Fibroblast of lung (primary cell): Measurements from ENCODE around the gene ZNF653. TPM values are rescaled to one million over a fixed set of nuclear protein-coding genes. Genes with fewer than 3 reads are reported as not detected.
A peak's percentile ranks its signal among the peaks of the same experiment; 100 is the strongest.

Experiments
- DNase-seq, 2 donors: peaks; one replicate each; pipeline versions ENCODE4 v3.0.0 to v3.0.0-alpha.2; 2010; ENCODE audit warnings: low read depth in 2 of 2
- H2AFZ ChIP-seq: 2 replicates; pipeline ENCODE4 v1.5.1; 2012; ENCODE audit warnings: low read length, control low read depth, inconsistent platforms
- H3K27ac ChIP-seq: 2 replicates; pipeline ENCODE4 v1.5.1; 2011; ENCODE audit warnings: low read length, control low read depth; ENCODE audit not compliant: insufficient read depth
- H3K27me3 ChIP-seq: 2 replicates; pipeline ENCODE4 v1.5.1; 2011; ENCODE audit warnings: mild to moderate bottlenecking, low read length; ENCODE audit not compliant: control insufficient read depth, insufficient read depth
- H3K36me3 ChIP-seq: 2 replicates; pipeline ENCODE4 v1.5.1; 2011; ENCODE audit warnings: low read length; ENCODE audit not compliant: control insufficient read depth, insufficient read depth
- H3K4me1 ChIP-seq: 2 replicates; pipeline ENCODE4 v1.5.1; 2011; ENCODE audit warnings: low read length; ENCODE audit not compliant: control insufficient read depth, insufficient read depth; ENCODE audit errors: extremely low read depth
- H3K4me2 ChIP-seq: 2 replicates; pipeline ENCODE4 v1.5.1; 2011; ENCODE audit warnings: low read length, control low read depth; ENCODE audit not compliant: insufficient read depth; ENCODE audit errors: extremely low read depth
- H3K4me3 ChIP-seq, 4 experiments: fragments of 200-600 bp in 1 of 4; sonication (generic) in 1 of 4; replicated peaks in 1 of 4; 2 replicates each; pipeline ENCODE4 v1.5.1; 2011 to 2016; ENCODE audit warnings: low read length in 4 of 4, low read depth in 3 of 4, mild to moderate bottlenecking in 3 of 4, control low read depth in 2 of 4, inconsistent platforms in 1 of 4, mixed read lengths in 1 of 4; ENCODE audit not compliant: insufficient read depth in 1 of 4; ENCODE audit errors: control extremely low read depth in 1 of 4
- H3K79me2 ChIP-seq: 2 replicates; pipeline ENCODE4 v1.5.1; 2012; ENCODE audit warnings: mild to moderate bottlenecking, low read length, inconsistent platforms; ENCODE audit not compliant: control insufficient read depth, insufficient read depth
- H3K9ac ChIP-seq: 2 replicates; pipeline ENCODE4 v1.5.1; 2011; ENCODE audit warnings: mild to moderate bottlenecking, low read length, control low read depth; ENCODE audit not compliant: insufficient read depth
- H3K9me3 ChIP-seq: 2 replicates; pipeline ENCODE4 v1.5.1; 2012; ENCODE audit warnings: low read depth, low read length; ENCODE audit not compliant: control insufficient read depth, insufficient read depth
- H4K20me1 ChIP-seq: 2 replicates; pipeline ENCODE4 v1.5.1; 2011; ENCODE audit warnings: low read length; ENCODE audit not compliant: control insufficient read depth, insufficient read depth; ENCODE audit errors: extremely low read depth
- EZH2 ChIP-seq: IDR thresholded peaks from 2 replicates; pipeline ENCODE4 v1.5.1; 2012; ENCODE audit warnings: low read length, control low read depth, mild to moderate bottlenecking; ENCODE audit errors: missing control alignments
- polyA plus RNA-seq, 2 donors: library from polyadenylated mRNA; depleted of rRNA in 1 of 2; stranded (reverse) in 1 of 2; unstranded in 1 of 2; fragments of >200 nt; gene quantifications; 2 replicates each; pipeline ENCODE4 v1.2.1, GENCODE V29; 2011 to 2012; ENCODE audit warnings: missing spikeins in 1 of 2
- total RNA-seq: library from RNA; depleted of rRNA; stranded (reverse); fragments of >200 nt; gene quantifications from 2 replicates; pipeline ENCODE4 v1.2.1, GENCODE V29; 2014
- TF ChIP-seq, protein P1 (sequence below), 2 donors: IDR thresholded peaks in 1 of 2; conservative IDR thresholded peaks in 1 of 2; 1 replicate in 1 of 2; 2 replicates in 1 of 2; pipeline ENCODE4 v1.5.1; 2011 to 2012; ENCODE audit warnings: low read length in 2 of 2, control low read depth in 1 of 2, inconsistent platforms in 1 of 2, low read depth in 1 of 2, mild to moderate bottlenecking in 1 of 2

The ZNF653 gene
- total and polyA plus RNA-seq, 2 donors (not counting 1 experiment from before 2014, with no cell fraction given): 3.1 to 3.5 TPM

DNA sequence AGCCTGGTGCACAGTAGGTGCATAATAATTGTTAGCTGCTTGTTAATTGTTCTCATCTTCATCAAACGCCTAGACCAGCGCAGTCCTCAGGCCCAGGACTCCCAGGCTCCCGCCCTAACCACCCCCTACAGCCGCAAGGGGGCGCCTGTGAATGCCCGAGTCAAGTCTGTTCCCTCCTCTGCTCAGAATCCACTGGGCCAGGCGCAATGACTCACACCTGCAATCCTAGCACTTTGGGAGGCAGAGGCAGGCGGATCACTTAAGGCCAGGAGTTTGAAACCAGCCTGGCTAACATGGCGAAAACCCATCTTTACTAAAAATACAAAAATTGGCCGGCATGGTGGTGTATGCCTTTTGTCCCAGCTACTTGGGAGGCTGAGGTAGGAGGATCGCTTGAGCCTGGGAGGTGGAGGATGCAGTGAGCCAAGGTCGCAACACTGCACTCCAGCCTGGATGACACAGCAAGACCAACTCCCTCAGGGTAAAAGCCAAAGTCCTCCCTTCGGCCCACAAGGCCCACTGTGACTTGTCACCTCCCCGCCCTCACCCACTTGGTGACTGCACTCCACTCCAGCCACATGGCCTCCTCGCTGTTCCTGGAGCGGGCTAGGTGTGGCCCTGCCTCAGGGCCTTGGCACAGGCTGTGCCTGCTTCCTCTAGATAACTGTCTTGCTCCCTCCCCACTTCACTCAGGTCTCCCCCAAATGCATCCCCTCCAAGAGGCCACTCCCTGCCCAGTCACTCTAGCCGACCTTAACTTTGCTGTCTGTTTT, 9.1 kb downstream of the ZNF653 start:
- Histone ChIP-seq H3K9me3 (no peaks in the 10 kb centered on the region), H3K27ac (no peak overlapping the region), H3K79me2 (no peaks in the 10 kb centered on the region), H3K4me2 (no peak overlapping the region), H4K20me1 (no peaks in the 10 kb centered on the region), H3K27me3 (no peaks in the 10 kb centered on the region), H3K4me3 (no peak overlapping the region), H3K4me1 (no peaks in the 10 kb centered on the region), H3K36me3 (no peaks in the 10 kb centered on the region), H3K9ac (no peak overlapping the region), H2AFZ (no peak overlapping the region)
- TF ChIP-seq EZH2: no peak
- TF ChIP-seq, protein P1, sequence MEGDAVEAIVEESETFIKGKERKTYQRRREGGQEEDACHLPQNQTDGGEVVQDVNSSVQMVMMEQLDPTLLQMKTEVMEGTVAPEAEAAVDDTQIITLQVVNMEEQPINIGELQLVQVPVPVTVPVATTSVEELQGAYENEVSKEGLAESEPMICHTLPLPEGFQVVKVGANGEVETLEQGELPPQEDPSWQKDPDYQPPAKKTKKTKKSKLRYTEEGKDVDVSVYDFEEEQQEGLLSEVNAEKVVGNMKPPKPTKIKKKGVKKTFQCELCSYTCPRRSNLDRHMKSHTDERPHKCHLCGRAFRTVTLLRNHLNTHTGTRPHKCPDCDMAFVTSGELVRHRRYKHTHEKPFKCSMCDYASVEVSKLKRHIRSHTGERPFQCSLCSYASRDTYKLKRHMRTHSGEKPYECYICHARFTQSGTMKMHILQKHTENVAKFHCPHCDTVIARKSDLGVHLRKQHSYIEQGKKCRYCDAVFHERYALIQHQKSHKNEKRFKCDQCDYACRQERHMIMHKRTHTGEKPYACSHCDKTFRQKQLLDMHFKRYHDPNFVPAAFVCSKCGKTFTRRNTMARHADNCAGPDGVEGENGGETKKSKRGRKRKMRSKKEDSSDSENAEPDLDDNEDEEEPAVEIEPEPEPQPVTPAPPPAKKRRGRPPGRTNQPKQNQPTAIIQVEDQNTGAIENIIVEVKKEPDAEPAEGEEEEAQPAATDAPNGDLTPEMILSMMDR (conservative IDR thresholded peaks at IDR 0.05 in 1 of 2, IDR thresholded peaks at IDR 0.05 in 1 of 2; ENCODE audit: low read depth in 1 of 2, low read length in 2 of 2): peak; percentile 59 to 71
- peak; percentile 73 to 83 for DNase-seq

DNA sequence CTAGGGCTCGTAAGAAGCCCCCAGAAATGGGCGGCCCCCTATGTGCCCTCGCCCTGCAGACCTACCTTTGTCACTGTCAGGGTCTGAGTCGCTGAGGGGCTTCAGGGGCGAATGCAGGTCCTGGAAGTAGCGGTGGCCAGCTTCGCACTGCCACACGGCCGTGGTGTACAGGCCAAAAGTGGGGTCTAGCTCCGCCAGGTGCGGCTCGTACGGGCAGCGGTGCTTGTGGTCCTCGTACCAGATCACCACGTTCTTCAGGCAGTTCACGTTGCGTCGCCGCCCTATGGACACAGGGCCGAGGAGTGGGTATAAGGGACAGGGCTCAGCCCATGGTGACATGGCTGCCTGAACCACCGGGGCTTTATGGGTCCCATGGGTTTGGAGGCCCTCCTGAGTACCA, 9.8 kb downstream of the ZNF653 start:
- Histone ChIP-seq H3K4me3 (no peak overlapping the region), H2AFZ (no peak overlapping the region), H3K9me3 (no peaks in the 10 kb centered on the region), H3K4me2 (no peak overlapping the region), H3K27me3 (no peaks in the 10 kb centered on the region), H3K9ac (no peak overlapping the region), H3K79me2 (no peaks in the 10 kb centered on the region), H3K36me3 (no peaks in the 10 kb centered on the region), H3K4me1 (no peaks in the 10 kb centered on the region), H3K27ac (no peak overlapping the region), H4K20me1 (no peaks in the 10 kb centered on the region)
- DNase-seq: no peak
- no peak for TF ChIP-seq EZH2
- TF ChIP-seq, protein P1 (conservative IDR thresholded peaks at IDR 0.05 in 1 of 2, IDR thresholded peaks at IDR 0.05 in 1 of 2; ENCODE audit: low read depth in 1 of 2, low read length in 2 of 2): no peak

DNA sequence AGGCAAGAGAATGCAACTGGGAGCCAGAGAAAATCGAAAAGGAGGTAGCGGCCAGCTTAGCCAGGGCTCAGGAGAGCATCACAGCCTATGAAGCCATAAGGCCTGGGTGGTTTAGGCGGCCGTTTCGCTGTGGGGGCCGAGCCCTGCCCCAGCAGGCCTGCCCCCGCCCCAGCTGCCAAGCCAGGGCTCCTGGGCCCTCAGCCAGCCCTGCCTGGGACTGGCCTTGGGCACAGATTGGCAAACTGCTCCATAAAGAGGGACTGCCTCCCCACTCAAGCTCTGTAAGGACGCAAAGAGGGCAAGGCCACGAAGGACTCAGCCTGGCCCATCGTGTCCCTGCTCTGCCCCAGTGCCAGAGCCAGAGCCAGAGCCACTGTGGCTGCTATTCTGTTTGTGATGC, 10.2 kb downstream of the ZNF653 start:
- peaks cover 2% of the 10 kb centered on the region for H3K36me3 ChIP-seq
- H3K27me3 ChIP-seq: no peaks in the 10 kb centered on the region
- H2AFZ ChIP-seq: no peak overlapping the region
- H3K27ac ChIP-seq: no peak overlapping the region
- TF ChIP-seq, protein P1 (conservative IDR thresholded peaks at IDR 0.05 in 1 of 2, IDR thresholded peaks at IDR 0.05 in 1 of 2; ENCODE audit: low read depth in 1 of 2, low read length in 2 of 2): no peak
- no peak for TF ChIP-seq EZH2
- H3K79me2 ChIP-seq: no peaks in the 10 kb centered on the region
- no peak overlapping the region for H3K4me2 ChIP-seq
- H3K4me3 ChIP-seq: no peak overlapping the region
- H3K9me3 ChIP-seq: no peaks in the 10 kb centered on the region
- H3K9ac ChIP-seq: no peak overlapping the region
- H4K20me1 ChIP-seq: no peaks in the 10 kb centered on the region
- H3K4me1 ChIP-seq: no peaks in the 10 kb centered on the region
- DNase-seq: no peak
